GM19467 (cell line): ENCODE data around the gene UTF1.

Experiments used
- ATAC-seq: cut with Tn5 transposase; IDR thresholded peaks from one replicate; pipeline ENCODE4 v1.9.1; 2021; ENCODE audit warnings: mild to moderate bottlenecking, moderate library complexity; ENCODE audit not compliant: unreplicated experiment

UTF1 gene

DNA sequence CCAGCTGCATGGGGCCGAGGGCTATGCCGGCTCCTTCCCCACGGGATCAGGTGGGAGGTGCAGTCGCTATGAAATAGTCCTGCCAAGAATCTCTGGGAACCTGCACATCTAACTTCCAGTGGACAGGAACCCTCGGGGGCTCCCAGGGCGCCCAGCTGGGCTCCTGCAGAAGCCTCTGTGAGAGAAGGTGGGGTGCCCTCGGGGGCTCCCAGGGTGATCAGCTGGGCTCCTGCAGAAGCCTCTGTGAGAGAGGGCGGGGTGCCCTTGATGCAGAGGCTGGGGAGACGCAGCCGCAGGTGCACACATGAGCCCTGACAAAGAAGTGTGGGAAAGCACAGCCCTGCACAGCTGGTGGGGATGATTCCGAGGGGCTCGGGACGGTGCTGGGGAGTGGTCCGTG is 13.6 kb downstream of the UTF1 start:
- ATAC-seq = no peak

DNA sequence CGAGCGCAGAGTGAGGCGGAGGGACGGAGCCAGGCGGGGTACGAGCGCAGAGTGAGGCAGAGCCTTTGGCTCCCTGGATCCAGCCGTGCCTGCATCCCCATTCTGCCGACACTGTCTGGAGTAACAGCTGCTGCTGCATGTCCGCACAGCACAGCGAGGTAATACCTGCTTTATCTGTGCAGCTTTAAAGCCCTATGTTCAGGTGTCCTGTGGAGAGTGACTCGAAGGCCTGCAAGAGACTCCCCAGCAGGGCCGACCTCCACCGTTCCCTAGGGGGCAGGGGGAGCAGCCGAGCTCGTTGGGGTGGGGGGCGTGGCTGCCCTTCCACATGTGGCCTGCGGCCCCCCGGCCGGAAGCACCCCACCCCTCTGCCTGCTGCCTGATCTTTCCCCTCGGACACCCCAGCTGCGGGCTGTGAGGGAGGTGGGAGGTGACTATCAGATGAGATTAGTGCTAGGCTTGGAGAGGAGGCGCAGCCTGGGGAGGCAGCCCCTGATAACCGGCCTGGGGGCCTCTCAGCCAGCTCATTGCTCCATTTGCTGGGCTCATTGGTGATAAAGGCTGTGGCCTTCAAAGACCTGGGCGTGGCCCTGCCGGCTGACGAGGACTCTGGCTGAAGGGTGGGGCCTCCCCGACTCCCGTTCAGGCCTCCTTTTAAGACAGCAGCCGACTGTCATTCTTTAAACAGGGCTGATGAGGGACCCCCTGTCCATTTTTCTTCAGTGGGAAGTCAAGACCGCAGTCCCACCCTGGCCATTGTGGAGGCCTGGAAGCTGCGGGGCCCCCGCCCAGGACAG is 15.6 kb downstream of the UTF1 start:
- ATAC-seq = no peak

DNA sequence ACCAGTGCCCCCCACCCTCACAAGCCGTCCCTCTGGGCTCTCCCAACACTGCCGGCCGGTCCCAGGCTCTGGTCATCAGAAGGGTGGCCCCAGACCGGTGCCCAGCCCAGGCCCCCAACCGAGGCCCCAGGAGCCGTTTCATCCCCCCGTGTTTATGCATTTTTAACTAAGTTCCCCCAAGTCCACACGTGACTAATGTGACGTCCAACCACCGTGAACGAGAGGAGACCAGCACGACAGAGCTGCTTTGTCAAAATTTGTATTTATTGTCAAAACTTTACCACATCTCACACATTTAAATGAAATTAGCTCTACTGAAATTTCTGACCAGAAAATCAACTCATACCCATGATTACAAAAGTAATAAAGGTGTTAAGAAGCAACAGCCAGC is 16.2 kb downstream of the UTF1 start:
- no peak for ATAC-seq

DNA sequence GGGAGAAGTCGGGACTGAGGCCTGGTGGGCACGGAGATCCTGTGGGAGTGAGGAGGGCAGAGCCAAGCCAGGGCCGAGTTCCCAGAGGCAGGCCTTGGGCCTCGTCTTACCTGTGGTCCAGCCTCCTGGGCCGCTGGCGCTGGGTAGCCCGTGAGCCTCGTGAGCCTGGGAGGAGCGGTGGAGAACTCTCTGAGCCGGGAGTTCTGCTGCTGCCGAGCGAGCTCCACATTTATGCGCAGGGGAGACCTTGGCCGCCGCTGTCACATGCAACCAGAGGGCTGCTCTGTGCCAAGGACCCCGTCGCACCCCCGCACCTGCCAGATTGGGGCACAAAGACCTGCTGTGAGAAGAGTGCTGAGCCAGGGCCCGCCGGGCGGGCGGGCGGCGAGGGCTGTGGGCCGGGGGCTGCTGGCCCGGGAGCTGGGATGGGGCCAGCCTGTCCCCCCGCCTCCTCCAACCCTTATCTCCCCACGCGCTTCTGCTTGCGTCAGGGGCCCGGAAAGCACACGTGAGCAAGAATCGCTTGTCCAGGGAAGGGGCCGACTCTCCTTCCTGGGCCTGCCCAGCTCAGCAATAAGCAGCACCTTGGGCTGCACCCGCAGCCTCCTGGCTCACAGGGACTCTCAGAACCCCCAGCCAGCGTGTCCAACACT is 17.8 kb downstream of the UTF1 start:
- no peak for ATAC-seq

DNA sequence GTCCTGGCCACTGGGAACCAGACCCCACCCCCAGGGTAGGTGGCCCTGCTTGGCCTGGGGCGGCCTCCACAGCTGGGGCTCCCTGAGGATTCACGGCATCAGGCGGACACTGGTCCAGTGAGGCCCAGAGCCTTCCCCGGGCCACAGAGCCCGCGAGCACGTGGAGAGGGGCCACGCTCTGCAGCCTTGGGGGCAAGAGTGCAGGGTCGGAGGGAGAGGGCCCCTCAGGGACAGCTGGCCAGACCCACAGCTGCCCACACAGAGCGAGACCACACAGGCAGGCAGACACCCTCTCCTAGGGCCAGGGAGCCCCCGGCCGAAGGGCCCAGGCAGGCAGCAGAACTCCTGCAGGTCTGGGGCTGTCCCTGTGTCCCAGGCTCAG is 18.3 kb downstream of the UTF1 start:
- ATAC-seq = no peak

DNA sequence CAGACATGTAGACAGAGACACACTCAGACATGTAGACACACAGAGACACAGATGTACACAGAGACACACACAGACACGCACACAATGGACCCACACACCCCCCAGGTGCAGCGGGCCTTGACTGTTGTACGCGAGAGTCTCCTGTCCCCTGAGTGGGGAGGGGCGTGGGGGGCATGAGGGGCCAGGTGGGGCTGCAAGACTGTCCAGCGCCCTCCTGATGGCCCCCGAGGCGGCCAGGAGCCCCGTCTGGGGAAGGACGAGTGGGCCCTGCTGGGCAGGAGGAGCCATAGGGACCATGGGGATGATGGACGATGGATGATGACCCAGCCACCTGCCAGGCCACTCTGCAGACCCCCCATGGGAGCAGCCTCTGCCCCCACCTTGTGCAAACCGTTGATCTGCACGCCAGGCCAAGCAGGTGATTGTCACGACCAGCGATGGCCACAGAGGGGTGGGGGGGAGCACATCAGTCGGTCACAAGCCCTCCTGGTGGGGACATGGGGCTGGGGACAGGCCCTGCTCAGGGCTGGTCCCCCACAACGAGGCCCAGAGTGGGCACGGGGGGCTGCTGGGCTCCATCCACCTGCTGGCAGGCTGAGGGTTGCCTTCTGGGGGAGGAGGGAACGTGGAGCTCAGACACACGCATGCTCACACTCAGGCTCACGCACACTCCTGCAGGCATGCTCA is 19.2 kb downstream of the UTF1 start:
- no peak for ATAC-seq

DNA sequence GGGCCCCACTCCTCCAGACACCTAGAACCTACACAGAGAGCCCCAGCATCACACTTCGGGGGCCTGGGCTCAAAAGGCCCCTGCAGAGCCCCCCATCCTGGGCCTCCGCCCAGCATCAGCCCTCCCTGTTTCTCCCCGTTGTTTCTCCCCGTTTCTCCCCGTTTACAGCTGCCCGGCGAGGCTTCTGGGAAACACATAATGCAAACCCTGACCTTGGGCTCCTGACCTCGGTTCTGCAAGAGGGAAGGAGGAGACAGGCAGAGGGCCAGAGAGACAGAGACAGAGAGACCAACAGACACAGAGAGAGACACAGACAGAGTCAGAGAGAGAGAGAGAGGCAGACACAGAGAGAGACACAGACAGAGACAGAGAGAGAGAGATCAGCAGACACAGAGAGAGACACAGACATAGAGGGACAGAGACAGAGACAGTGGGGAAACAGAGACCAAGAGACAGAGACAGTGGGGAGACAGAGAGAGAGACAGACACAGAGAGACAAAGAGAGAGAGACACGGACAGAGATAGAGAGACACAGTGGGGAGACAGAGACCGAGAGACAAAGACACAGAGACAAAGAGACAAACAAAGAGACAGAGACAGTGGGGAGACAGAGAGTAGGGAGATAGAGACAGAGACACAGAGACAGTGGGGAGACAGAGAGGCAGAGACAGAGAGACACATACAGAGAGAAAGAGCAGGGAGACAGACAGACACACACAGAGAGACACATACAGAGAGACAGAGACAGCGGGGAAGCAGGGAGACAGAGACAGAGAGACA is 20.1 kb downstream of the UTF1 start:
- no peak for ATAC-seq

DNA sequence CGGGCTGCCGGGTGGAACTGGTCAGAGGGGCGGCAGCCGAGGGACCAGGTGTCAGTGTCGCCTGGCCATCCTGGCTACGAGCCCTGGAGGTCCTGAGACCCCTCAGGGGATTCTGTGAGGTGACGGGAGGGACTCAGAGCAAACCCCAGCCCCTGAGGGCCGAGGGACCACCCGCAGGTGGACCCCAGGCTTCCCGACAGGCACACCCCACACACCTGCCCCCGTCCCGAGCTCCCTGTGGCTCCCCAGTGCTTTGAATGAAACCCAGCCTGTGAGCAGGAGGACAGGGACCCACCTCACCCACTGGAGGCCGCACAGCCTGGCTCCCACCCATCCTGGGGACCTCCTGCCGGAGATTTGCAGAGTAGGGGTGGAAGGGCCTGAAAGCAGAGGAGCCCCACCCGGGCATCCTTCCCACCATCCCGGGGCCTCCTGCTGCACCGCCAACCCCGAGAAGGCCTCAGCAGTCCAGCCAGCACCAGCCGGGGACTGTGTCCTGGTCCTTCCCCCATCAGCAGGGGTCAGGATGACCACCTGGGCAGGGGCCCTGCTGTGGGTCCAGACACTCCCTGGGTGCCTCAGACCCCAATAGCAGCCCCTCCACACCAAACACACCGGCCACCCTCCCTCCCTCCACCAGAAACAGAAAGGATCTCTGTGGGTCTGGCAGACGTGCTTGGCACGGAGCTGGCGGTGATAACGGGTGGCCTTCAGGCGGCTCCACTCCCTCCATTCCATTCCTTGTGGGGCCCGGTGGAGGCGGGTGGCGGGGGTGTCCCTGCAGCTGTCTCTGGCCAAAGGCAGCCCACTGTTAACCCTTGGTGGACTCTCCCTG is 21.6 kb downstream of the UTF1 start:
- no peak for ATAC-seq

DNA sequence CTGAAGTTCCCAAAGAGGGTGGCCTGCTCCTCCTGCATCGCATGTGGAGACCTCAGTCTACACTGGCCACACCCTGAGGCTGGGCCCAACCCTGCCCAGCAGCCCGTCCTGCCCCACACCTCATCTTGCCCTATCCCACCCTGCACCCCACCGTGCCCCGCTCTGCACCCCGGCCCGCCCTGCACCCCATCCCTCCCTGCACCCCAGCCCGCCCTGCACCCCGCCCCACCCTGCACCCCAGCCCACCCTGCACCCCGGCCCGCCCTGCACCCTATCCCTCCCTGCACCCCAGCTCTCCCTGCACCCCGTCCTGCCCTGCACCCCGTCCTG is 22.2 kb downstream of the UTF1 start:
- no peak for ATAC-seq

DNA sequence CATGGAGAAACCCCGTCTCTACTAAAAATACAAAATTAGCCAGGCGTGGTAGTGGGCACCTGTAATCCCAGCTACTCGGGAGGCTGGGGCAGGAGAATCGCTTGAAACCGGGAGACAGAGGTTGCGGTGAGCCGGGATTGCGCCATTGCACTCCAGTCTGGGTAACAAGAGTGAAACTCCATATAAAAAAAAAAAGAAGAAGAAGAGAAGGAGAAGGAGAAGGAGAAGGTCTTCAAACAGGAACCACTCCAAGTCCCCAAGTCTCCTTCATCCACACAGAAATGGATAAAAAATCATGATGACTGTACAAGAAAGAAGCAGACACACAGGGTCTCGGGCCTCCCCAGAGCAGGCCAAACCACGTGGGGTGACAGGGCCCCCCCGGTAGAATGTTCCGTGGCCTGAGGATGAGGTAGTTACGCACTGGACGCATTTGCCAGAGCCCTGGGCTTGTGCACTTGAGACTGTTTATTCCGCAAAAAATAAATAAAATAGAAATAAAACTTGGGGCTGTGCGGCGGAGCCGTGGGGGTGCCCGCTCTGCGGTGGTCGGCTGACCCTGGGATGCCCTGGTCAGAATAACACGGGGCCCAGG is 23.4 kb downstream of the UTF1 start:
- no peak for ATAC-seq

DNA sequence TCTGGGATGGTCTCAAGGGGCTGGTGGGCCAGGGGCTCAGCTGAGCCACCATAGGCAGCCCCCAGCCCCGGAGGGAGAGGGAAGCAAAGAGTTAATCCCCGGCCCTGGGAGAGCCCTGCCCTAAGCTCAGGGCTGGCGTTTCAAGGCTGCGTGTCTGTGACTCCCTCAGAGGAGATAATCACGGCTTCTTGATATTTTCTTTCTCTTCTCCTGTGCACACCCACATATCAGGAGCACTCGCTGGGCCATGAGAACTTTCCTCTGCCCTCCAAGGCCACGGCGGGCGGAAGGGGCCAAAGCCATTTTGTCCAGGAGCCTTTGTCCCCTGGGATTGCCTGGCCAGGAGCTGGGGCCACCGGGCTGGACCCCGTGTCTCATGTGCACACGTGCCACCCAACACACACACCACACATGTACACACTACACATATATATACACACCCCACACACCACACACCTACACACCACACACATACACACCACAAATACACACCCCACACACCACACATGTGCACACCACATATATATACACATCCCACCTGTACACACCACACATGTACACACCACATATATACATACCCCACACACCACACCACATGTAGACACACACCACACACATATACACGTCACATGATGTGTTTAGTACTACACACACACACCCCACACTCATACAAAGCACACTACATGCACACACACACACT is 24.6 kb downstream of the UTF1 start:
- ATAC-seq = no peak

DNA sequence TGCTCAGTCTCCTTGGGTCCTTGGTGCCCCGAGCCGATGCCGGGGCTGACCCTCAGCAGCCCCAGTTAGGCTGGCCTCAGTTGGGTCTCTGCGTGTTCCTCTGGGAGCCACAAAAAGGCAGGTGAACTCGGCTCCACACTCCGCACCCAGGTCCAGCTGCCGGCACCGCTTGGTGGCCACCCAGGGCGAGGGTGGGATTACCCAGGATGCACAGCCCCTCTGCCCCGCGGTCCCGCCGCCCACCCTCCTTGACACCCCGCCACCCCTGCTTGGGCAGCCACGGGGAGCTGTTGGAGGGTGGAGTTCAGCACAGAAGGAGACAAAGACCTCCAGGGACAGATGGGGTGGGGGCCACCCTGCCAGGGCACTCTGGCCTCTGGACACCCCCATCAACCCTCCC is 25.3 kb downstream of the UTF1 start:
- no peak for ATAC-seq

DNA sequence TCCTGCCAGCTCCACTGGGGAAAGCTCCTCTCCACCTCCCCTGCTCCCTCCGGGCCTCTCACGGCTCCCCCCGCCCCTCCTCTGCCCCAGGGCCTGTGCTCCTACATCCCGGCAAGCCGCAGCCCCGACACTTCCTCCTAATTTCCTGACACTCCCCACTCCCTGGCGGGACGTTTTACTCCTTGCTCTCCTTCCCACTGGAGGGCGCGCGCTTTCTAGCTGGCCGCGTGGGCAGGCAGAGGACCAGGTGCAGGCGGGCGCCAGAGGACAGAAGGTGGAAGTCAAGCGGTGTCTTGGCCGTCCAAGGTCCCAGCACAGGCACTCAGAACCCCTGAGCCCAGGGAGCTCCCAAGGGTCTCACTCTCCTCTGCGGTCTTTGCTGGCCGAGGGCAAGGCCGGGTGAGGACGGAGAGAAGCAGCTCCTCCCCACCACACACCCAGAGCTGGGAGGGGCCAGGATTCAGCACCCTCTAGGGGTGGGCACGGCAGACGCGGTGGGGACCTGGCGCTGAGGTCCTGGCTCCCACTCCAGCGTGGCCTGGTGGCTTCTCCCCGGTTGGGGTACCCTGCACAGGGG is 27.6 kb downstream of the UTF1 start:
- ATAC-seq = no peak

DNA sequence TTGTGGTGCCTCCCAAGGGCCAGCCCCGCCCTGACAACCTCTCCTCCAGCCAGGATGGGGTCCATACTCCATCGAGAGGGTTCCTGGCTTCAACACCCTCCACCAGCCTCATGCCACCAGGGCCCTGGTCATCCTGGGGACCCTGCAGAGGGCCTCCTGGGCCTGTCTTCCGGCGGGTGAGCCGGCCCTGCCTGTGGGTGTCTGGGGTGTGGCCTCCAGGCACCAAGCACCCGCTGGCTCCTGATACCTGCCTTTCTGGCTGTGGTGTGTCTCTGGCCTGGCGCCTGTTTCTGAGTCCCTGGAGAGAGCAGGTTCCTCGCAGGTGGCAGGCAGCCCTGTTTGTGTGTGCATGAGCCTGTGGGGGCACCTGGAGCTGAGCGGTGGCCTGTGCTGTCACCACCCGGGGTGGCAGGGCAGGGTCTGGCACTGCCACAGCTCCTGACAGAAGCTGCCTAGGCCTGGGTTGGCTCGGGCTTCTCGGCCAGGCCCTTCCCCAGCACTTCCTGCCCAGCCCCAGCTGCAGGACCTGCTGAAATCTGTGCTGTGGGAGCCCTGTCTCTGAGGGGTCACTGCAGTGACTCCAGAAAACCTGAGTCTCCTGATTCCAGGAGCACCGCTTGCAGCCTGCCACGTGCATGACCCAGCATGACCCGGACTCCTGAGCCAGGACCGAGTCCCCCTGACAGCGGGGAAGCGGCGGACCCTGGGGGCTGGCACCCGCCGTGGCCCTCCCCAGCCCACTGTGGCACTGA is 28.2 kb downstream of the UTF1 start:
- no peak for ATAC-seq

DNA sequence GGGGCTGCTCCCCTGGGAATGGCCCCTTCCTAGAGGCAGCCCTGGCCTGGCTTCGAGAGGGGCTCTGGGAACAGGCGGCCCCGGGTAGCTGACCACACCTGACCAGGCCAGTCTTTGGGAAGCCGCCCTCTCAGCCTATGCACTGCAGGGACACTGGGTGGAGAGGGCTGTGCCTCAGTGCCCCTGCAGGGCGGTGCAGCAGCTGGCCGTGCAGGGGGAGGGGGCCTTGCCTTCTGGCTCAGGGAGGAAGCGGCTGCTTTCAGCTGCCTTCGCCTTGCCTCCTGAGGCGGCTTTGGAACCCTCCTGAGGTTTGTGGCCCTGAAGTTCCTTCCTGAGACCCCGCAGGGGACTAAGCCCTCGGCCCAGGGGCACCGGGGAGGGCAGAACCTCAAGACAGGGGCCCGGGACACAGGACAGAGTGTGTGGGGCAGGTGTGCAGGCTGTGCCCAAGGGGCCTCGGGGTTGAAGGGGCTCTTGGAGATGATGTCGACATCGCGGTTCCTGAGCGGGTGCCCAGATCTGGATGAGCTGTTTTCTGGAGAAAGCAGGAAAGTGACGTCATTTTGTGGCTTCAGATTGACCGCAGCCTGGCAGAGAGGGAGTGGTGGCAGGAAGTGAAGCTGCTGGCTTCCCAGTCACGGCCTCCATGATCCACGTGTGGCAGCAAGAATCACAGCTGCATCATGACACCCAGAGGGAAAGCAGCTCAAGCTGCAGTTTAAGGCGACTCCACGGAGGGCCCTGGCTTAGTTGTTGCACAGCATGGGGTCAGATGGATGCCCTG is 29.0 kb downstream of the UTF1 start:
- no peak for ATAC-seq

DNA sequence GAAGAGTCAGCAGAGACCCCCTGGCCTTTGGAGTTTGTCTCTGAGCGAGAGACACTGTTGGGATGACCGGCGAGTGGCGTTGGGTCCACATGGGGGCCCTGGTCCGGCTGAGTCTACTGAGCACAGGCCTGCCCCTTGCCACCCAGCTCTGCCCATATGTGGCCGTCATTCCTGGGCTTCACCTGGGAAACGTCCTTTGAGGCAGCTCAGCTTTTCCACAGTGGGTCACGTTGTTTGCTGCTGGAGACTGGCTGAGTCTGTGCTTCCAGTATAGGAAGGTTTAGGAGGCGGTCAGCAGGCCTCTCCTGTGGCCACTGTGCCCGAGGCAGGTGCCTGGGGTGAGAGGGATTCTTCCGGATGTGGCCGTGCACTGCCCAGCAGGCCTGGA is 29.6 kb downstream of the UTF1 start:
- ATAC-seq = no peak

DNA sequence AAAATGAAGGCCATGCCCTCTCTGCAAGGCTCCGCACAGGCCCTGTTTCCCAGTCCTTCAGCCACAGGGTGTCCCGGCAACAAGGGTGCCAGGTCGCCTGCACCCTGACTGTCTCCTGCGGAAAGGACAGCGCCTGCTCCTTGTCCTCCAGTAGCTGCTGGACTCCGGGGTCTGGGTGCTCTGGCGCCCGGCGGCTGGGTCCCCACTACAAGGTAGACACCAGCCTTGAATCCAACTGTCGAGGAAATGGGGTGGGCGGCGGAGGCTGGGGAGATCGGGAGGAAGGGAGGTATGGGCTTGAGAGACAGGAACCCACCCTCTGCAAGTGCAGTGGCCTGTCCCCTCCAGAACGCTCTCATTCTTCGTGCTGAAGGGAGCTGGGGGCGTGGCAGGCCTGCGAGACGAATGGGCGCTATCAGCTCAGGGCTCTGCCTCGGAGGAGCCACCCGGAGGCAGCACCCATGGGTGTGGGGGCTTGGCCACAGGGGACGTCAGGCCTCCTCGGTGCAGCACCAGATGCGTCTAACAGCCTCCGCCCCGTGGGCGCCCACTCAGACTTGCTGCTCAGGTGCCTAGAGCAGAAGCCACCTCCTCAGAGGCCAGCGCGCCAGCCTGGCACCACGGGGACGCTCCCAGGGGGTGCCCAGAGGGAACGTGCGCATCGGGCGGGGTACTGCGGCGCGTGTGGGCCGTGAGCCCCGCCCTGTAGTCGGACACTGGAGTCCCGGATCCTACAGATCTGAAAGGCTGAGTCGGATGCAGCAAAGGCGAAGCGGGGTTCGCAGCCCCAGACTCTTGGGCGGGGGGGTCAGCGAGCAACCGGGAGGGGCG is 31.1 kb downstream of the UTF1 start:
- peak; percentile 32 for ATAC-seq
